Central memory CD4-positive, alpha-beta T cell (primary cell): ENCODE results near the gene EBF3.

Source experiments
- DNase-seq: peaks from one replicate; pipeline ENCODE4 v3.0.0; 2022

The EBF3 gene

DNA sequence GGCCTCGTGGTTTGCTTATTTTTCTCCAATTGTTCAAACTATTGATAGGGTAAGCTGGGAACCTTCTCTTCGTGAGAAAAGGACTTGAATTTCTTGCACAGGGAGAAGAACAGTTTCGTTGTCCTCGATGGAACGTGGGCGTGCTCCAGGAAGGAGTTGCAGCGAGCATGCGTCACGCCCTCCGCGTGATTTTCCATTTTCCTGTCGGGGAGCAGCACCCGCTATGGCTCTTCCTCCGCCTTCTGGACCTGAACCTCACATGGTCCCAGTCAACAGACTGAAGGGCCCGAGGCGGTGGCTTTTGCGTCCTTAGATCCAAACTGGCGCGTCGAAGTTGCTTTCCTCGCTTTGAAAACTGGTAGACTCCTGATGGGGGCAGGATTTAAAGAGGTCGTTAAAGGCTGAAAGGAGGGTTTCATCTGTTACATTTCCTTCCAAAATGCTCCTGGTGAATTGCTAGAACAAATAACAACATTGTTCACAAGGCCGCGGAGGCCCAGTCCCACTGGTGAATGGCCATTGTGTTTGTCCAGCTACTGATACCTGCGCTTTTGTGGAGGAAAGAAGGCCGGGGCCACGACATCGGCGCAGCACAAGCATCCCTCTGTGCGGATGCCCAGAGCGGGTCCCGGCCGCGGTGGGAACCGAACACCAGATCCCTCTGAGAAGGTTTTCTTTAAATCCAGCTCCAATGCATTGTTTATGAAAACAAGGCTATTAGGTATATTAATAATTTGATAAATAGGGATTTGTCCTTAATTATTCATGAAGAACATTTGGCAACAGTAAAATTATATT is 75.9 kb downstream of the EBF3 start:
- no peak for DNase-seq

DNA sequence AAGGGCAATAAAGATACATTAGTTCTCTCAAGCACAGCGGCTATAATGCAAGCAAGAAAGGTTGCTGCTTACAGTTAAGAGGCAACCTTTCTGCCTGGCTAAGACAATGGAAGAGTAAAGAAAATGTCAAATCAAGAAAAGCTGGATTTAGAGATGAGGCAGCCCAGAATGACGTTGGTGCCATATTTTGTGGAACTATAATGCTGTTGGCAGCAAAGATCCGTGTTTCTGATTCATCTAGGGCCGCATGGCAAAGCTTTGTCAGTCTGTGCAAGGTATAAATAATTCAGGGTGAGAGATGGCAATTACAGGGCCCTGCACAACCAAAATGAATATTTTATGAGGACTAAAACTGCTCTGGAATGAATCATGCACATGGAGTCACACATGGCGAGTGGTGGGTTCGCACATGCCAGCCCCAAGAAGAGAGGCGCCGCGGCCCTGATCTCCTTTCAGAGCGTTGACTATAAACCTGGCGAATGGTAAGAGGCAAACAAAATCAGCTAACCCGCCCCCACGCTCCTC is 76.6 kb downstream of the EBF3 start:
- no peak for DNase-seq

DNA sequence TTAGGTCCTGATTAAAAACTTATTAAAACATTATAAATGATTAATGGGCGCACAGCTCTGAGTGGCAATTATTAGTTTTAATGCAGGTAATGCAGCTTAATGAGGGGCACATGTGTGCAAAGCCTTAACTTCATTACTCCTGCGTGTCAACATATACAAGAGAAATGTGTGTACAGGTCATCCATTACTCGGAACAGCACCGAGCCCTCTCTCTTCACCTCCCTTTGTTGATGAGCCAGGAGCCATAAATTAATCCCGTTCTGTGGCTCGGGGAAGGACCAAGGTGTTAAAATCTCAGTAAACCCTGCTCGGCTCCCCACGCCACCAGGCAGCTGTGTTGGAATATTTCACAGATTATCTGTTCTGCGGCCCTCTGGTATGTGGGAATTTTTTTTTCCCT is 77.8 kb downstream of the EBF3 start:
- DNase-seq, result no peak

DNA sequence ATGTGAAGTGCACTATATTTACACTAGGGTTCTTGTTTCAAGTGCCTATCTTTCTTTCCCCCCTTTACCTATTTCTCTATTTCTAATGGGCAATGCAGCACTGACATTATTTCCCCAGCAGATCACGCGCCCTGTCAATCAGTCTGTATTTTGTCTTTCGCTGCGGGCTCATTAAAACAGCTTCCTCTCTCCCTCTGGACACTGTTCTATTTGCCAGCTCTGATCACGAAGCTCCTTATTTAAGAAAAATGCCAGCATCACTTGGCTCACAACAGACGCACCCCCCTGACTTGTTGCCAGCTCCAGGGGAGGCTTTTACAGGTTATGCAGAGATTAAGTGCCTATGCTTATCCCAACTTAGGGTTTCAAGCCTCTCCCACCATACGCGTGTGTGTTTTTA is 78.5 kb downstream of the EBF3 start:
- DNase-seq, result no peak

DNA sequence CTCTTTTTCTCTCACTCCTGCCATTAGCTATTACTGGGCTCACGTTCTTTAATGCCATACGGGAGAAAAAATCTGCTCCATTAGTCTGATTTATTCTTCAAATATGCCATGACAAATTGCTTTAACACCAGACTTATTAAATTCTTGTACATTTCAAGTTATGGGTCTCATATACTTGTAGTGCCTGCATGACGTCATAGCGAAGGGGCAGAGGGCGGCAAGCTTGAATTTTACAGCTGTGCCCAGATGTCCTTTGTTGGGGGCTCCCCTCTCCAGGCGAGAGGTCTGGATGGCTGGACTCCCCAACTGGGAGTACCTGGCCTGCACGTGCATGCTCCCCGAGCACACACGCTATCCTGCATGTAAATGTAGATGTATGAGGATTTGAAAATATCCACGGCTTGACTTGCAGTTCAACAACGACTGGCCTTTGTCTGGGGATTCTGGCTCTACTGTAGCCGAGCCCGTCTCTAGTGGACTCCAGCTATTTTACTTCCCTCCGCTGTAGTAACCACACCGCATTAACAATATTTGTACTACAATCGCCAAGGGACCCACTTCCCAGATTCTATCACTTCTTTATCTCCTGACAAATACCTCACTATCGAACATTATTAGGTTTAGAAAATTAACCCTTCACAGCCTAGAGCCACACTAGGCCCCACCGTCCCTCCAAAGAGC is 79.5 kb downstream of the EBF3 start:
- no peak for DNase-seq

DNA sequence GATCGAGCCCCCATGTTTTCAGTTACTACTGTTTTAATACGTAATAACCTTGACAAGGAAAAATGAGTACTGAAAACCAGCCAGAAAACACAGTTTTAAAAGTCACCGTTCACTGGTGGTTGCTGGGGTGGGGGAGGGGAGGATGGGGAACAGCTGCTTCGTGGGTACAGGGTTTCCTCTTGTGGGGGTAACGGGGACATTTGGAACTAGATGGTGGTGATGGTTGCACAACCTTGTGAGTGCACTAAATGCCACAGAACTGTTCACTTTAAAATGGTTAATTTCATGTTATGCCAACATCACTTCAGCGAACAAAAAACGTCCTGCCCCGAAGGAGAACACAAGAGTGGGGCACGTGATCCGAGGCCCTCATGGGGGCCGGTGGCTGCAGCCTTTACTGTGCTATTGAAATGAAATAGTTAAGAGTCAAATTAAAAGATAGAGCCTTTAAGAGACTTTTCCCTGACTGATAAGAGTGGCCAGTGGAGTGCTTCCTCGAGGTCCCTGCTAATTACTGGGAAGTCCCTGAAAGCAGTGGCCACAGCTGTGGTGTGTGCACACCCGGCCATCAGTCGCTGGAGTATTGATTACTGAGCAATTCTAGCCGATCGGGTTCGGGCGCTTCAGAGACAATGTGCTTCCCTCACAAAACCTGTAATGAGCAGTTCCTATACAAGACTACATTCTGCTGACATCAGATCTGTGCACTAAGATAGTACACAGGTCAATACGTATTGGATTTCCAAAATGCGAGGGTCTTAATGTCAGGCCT is 80.3 kb downstream of the EBF3 start:
- no peak for DNase-seq

DNA sequence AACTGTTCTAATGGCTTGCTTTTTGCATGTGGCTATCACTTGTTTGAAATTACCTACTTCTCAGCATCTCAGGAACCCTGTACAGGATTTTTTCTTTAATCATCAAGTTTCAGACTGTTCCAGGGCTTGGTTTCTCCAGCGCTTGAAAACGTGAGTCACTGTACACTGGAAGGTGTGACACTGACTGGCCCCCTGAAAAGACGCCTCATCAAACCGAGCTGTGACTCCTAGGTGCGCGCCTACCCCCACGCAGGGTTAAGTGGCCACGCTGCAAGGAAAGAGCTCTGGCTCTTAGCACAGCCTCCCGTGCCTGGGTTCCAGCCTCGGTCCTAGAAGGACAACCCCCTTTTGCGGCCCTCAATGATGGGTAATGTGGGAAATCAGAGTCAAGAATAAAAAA is 81.0 kb downstream of the EBF3 start:
- no peak for DNase-seq

DNA sequence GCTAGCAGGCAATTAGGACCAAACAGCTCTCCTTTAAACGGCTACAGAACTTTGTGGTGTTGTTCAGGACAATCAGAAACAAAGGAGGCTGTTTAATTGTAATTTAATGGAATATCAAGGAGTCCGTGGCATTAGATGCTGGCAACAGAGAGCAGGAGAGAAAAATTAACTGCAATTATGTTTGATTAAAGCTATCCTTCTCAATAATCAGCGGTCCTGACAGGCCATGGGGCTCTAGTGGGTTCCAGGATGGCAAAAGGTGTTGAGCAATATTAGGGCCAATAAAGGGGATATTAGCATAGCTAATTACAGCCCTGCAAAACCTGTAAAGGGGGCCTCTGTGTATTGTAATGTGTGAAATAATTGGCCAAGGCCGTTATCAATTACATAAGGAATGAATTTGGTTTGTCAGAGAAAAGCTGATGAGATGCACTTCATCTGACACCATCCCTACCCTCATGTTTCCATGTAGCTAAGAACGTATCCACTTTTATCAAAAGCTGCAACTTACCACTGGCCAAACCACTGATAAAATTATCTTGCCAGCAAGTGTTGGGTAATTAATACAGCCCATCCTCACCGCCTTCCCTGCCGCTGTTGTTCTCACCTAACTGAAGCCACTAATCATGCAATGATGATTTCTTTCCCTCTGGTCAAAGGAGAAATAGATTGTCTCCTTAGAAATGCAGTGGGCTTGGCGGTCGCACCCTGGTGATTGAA is 81.6 kb downstream of the EBF3 start:
- no peak for DNase-seq

DNA sequence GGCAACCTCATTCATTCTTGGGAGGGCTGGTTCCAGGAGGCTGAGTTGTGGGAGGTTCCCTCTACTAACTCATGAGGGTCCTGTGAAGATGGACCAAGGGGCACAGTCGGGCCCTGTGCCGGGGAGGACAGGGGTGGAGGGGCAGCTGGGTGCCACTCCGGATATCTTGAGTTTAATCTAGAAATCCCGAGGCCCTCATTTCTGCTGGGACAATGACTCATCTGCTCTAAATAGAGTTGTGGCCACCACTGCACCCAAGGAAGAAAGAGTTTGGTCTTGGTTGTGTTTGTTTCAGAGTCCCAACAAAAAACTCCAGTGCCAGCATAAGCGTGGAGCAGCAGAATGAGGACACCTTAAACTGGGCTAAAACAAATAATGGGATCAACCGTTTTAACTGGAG is 82.4 kb downstream of the EBF3 start:
- DNase-seq, result no peak

DNA sequence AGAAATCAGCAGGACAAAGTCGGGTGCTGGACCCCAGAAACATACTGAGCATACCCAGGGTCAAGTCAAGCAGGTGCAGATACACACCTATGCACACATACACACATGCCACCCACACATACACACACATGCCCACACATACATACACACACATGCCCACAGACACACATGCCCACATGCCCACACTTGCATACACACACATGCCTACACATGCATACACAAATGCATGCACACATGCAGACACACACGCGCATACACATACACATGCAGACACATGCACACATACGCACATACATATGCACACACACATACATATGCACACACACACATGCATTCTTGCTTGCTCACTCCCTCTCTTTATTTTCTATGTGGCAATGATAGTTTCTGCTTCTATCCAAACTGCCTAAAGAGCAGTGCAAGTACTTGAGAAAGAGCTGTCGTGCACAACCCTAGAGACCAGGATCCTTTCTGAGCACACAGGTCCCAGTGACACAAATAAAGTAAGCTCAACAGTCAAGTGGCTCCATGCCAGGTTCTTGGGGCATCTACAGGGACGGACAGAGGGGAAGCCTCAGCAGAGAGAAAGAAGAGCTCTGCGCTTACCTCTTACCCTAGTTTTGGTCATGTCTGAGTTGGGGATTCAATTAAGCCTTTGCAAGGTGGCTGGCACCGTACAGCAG is 83.7 kb downstream of the EBF3 start:
- no peak for DNase-seq

DNA sequence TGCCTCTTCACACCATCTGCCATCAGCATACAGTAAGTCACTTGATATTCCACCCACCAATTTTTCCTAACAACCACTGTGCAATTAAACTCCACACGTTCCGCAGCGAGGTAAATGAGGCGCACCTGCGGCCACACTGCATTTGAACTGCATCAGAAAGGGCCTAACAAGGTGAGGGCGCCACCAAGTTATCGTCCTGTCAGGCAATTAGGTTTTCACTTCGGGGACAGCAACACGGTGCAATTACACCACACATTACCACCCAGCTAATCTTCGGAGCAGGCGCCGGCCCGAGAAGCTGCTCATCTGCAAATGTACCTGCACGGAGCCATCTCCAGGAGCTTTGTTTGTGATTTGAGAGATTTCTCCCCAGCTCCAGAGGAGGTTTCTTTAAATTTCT is 84.4 kb downstream of the EBF3 start:
- DNase-seq, result no peak

DNA sequence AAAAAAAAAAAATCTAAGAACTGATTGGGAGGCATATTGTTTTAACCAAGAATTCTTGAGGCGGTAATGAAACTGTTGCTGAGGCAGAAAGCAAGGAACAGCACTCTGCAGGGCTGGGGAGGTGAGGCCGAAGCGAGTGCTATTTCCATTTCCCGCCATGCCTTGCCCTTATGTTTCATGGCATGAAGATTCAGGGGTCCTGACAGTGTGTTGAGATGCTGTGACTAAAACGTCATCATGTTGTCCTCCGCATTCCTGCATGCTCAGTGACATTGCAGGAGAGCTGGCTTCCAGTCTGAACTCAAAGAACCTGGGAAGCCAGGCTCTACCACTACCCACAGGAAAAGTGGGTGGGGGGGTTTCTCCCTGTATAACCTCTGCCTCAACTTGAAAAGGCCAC is 85.2 kb downstream of the EBF3 start:
- DNase-seq, result no peak

DNA sequence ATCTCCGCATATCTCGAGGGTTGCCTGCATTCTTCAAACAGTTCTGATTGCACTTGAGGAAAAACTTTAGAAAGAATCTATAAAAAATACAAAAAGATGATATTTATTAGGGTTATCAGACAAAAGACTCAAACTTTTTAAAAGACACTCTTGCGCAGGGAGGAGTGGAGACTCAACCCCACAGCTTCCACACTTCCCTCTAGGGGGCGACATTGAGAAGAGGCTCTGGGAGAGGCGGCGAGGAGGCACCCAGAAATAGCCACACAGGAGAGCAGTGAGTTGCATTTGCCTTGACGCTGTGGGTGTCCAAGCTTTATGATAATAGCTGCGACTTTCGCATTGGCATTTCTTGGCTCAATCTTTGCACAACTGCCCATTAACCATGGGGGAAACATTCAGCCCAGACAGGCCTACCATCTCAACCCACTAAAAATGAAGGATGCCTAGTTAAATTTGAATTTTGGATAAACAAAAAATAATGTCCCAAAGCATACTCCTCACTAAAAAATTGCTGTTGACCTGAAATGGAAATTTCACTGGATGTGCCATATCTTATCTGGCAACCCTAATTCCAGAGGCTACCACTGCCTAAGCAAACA is 86.2 kb downstream of the EBF3 start:
- DNase-seq, result peak; percentile 8

DNA sequence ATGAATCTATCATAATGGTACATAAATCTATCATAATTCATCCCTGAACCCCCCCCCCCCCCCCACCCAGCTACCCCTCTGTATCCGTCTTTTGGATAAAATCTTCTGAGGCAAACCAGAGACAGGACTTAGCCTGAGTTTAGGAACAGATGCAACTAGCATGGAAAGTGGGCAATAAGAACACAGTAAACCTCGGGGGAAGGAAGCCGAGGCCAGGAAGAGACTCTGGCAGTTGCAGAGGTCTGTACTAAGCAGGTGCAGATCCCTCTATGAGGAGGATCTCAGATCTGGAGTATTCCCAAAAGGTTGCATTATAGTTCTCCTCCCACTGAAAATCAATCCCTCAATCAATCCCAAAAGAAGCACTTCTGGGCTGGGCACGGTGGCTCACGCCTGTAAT is 87.2 kb downstream of the EBF3 start:
- DNase-seq, result no peak

DNA sequence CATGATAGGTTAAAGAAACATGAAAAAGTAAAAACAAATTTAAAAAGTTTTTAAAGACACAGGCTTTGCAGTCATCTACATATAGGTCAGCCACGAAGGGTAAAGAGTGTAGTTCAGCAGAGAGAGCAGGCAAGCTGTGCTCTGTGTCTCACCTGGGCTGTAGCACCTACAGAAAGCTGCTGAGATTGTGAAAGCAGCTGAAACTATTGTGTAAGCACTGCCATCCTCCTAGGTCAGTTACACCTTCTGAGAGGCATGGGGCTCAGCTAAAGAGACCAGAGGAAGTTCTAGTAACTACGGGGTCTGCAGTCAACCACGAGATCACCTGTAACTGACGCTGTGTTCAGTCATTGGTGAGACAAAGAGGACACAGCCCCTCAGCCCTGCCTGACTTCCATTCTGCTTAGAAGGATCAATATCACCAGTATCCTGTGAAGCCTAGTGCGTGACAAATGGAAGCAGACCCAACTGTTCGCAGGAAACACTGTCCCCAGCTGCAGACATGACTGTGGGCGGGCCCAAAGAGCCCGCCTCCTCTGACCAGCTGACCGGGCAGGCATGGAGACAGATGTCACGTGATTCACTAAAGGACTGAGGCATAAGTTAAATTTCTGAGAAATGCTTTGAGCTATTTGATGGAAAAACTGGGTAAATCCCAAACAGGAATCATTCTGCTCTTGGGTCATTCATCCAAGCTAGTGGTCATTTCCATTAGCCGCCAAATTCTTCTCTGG is 87.9 kb downstream of the EBF3 start:
- DNase-seq, result no peak

DNA sequence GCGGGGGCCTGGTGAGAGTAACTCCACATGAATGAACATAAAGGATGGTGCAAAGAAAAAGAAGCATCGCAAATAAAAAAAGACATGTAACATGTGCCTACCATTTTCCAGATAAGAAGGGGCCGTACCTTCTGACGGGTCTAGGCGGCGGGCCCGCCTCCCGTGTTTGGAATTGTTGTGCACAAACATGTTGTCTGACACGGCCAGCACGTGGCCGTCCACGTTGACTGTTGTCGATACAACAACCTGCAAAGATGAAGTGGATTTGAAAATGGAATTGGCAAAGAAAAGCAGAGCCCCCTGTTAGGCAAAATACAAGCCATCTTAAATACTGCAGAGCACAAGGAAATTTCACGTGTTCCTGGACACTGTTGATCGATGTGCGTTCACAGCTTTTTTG is 90.7 kb downstream of the EBF3 start:
- no peak for DNase-seq

DNA sequence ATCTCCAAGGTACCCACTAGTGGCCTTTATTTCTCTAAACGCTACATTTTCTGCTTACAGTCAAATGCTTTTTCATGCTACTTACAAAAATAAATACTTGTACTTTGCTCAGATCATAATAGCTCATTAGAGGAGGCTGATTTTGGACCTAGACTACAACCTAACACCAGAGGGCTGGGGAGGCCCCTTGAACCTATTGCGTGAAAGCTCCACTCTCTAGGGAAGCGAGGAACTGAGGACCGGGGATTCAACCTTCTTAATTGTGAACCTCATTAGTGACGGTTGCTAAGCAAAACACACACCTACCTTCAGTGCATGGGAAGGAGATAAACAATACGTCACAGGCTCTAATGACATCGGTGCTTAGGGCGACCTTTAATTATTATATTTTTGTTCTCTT is 92.1 kb downstream of the EBF3 start:
- no peak for DNase-seq

DNA sequence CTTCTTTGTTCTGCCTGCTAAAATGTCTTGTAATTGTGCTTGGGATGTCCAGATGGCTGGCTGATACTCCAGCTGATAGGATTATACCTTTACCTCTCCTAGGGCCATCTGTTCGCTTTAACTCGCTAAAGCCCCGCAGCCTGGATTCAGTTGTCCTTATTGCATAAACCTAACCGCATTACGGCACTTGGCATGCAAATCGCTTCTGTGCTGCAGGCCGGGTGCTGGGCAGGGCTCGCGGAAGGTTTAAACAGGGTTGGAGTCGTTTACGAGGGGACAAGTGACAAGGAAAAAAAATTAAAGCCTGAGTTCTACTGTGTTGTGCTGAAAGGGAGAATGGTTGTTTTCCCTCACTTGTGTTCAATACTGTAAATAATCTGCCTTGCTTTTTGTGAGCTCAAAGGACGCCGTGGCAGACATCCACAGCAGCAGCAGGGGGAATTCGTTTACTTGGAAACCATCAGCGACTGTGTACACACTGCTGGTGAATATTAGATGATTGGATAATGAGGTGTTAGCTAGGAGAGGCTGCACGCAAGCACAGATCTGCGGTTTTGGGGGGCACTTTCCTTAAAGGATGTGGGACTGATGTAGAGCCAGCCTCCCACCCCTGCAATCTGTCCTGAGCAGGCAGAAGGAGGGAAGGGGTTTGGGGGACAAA is 93.0 kb downstream of the EBF3 start:
- no peak for DNase-seq

DNA sequence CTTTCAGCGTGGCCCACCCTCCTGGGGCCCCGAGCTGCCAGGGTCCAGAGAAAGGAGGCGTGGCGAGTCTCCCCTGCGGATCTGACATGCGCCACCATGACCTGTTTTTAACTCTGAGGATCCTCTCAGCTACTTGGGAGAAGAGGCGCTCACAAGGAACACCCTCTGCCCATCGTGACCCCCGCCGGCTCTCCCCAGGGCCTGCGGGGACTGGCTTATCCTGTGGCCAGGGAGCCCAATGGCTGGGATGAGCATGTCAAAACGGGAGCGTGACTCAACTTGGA is 93.7 kb downstream of the EBF3 start:
- no peak for DNase-seq

DNA sequence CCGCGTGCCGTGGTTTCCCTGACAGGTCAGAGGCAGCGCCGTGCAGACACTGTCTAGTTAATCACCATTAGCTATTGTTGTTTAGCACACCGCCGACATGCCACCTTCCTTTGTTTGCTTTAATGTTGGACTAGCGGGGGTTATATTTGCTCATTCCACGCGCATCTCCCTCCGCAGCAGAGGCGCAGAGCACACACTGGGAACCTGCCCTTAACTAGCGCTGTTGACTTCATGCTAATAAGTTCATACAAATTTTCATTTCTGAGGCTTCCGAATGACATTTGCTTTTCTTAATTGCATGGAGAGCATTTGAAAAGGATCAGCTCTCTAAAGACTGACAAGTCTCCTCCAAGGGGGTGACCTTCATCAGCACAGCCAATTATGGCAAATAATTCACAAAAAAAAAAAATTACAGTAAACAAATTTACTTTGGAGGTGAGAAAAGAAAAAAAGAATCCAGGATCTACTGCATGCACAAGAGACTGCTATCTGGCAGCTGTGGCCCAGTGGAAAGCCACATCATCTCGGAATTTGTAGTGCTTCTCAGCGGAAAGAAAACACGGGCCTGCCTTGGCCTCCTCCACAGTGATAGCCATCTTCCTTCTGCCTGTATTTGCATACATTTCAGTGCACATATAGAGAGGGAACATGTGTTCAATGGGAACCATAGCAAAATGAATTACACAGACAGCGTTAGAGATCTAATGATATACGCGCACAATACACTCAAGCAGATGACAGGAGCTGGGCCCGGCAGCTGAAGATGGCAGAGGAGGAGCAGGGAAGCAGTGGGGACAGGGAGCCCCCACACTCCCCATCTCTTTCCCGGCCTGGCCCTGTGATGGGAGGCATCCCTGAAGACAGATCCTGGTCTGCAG is 94.2 kb downstream of the EBF3 start:
- DNase-seq, result no peak
